GM21717 (cell line): ENCODE data around the gene CHD9NB.

Source experiments
- ATAC-seq: cut with Tn5 transposase; IDR thresholded peaks from one replicate; pipeline ENCODE4 v1.9.1; 2021; ENCODE audit warnings: mild to moderate bottlenecking, moderate library complexity; ENCODE audit not compliant: unreplicated experiment

Gene CHD9NB

DNA sequence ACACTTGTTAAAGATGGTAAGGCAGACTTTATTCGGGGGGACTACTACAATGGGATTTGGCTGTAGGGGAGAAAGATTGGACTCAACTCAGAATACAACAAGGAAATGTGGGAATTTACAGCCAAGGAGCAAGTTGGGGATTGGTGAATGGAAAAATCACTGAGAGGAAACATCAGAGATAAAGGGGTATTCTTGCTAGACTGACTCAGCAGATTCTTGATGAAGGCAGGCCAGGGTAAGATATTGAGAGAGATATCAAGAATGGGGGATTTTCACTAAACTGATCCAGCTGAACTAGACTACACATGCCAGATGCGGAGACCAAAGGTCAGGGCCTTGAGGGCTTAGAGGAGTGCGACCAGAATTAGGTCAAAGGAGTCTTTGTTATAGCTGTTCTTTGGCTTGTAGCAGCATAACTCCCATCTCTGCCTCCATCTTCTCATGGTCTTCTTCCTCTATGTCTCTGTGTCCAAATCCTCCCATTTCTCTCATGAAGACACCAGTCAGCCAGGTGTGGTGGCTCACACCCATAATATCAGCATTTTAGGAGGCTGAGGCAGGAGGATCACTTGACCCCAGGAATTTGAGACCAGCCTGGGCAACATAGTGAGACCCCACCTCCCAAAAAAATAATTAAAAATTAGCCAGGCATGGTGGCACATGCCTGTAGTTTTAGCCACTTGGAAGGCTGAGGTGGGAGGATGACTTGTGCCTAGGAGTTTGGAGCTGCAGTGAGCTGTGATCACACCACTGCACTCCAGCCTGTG, 17.3 kb downstream of the CHD9NB start:
- ATAC-seq, result no peak

DNA sequence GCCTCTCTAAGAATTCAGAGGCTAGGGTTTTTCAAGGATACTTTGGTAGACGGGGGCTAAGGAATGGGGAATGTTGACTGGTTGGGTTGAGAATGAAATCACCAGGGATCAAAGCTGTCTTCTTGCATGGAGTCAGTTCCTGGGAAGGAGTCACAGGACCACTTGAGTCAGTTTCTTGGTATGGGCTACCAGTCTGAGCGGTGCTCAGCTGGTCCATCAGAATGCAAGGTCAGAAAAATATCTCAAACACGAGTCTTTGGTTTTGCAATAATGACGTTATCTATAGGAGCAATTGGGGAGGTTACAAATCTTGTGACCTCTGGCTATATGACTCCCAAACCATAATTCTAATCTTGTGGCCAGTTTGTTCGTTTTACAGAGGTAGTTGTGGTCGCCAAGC, 18.4 kb downstream of the CHD9NB start:
- no peak for ATAC-seq

DNA sequence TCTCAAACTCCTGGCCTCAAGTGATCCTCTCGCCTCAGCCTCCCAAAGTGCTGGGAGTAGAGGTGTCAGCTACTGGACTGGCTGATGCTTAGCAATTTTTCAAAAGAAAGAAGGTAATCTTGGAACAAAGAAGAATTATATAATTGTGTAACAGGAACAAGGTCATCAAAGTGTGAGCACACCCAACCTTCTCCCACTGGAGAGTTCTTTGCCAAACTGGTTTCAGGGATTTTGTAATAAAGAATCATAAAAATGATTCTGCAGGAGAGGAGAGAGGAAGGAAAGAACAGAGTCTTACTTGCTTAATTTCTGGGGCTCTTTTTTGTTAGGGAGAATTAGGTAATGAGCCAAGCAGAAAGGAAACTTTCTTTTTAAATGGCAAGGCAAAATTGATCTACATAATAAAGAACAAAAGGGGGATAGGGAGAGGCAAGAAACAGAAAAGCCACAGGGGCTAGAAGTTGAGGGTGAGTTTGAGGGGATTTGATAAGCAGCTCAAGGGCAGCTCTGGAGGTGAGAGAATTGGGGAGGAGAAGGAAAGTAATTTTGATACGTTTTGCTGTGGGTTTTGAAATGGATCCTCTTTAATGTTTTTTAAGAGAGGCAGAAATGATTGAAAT, 21.3 kb downstream of the CHD9NB start:
- ATAC-seq, result no peak

DNA sequence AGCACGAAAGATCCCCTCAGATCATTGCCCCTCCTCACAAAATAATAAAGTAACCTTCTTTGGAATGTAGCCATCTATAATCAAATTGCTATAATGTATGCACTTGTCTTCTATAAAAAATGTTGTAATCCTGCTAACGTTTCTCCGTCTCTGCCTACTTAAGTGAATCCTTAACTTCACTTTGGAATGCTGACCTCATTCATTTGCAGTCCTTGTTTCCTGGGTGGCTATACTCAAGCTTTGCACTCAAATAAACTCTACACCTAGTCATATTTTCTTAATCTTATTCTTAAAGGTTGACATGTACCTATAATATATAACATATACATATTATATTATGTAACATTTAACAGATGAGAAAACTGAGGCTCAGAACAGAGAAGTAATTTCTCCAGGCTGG, 22.7 kb downstream of the CHD9NB start:
- ATAC-seq, result no peak

DNA sequence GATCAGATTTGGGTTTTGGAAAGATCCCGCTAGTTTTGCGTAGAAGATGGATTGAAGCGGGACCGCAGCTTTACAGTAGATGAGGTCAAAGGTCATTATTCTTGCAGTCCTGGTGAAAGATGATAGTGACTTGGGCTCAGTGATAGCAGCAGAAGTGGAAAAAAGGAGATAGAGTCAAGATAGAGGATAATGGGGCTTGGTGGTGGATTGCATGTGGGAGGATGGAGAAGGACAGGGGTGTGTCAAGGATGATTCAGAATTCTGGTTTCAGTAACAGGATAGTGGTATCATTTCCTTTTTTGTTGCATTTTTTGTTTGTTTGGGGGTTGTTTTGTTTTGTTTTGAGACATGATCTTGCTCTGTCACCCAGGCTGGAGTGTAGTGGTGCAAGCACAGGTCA, 28.7 kb downstream of the CHD9NB start:
- peak; percentile 72 for ATAC-seq

DNA sequence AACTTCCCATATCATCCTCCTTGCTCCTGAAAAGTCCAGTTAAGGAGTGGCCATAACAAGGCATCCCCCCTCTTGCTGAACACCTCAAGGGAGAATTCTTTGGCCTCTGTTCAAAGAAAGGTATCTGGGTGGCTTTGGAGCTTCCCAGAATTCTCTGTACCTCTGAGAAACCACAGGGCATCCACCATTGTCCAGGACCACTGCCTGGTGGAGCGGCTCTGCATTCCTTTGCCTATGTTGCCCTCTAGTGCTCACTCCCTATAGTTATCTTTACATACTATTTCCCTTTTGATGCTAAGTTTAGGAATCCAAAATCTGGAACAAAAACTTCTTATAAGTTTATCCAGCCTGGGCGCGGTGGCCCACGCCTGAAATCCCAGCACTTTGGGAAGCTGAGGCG, 30.3 kb downstream of the CHD9NB start:
- no peak for ATAC-seq

DNA sequence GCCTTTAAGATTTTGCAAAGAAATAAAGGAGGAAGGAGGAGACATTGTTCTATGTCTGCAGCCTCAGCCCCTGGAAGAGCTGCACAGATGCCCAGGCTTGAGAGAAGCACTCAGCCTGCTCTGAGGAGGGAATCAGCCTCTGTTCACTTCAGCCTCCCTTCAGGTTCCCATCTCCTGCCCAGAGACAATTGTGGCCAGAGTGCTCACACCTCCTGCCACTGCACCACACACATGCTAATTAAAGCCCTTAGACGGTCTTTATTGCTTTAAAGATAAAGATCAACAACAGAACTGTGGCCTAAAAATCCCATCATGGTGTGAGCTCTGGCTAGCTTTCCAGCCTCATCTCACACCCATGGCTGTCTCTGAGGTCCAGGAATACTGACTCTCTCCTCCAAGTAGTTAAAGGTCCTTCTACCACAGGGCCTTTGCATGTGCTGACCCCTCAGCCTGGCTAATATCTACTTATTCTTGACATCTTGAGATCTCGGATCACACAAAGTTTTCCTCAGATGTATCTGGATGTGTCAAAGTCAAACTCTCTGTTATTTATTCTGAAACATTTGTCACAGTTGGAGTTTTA, 33.8 kb downstream of the CHD9NB start:
- no peak for ATAC-seq

DNA sequence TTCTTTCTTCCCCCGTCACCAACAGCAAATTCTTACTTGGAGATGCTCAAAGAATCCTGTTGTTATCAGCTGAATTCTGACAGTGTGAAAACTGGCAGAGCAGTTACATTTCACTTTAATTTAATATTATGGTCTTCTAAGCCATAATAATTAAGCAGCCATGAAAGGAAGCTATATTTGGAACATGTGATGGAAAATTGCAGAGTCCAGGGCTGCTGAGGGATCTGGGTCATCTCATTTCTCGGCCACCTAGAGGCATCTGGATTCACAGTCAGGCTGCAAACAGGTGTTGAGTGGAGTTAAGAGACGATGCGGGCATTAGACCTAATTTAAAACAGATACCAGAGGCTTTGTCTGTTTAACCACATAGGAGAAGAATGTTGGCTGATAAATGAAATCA, 38.4 kb downstream of the CHD9NB start:
- no peak for ATAC-seq

DNA sequence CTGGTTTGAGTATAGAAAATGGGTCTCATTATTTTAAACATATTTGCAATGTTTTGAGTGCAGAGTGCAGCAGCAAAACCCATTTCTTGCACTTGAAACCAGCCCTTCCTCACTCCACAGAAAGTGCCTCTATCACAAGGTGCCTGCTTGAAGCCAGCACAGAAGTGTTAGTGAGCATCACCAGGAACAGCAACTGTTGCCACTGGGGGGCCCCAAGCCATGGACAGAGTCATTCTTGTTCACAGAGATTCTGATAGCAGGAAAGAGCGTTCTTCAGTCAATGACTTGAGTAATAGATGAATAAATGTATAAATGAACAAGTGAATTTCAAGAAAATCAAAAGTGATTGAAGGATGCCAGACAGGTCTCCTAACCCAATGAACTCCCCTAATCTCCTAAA, 45.6 kb downstream of the CHD9NB start:
- no peak for ATAC-seq

DNA sequence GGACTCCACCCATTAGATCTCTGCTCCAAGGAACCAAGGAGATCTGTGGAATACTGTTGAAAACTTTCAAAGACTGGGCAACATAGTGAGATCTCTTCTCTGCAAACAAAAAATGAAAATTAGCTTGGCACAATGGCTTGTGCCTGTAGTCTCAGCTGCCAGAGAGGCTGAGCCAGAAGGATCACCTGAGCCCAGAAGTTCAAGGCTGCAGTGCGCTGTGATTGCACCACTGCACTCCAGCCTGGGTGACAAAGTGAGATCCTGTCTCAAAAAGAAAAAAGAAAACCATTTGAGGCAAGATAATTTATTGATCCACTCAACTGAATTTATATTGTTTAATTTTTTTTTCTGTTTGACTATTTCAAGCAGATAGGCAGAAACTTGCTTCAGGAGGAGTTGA, 54.8 kb downstream of the CHD9NB start:
- no peak for ATAC-seq

DNA sequence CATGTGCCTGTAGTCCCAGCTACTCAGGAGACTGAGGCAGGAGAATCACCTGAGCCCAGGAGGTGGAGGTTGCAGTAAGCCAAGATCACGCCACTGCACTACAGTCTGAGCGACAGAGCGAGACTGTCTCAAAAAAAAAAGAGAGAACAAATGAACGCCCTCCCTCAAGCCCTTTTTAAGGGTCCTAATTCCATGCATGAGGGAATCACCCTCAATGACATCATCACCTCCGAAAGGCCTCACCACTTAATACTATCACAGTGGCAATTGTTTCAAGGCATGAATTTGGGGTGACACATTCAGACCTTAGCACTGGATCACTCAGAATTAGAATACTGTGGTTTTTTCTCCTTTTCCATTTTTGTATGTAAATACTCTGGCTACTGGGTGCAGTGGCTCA, 57.8 kb downstream of the CHD9NB start:
- no peak for ATAC-seq

DNA sequence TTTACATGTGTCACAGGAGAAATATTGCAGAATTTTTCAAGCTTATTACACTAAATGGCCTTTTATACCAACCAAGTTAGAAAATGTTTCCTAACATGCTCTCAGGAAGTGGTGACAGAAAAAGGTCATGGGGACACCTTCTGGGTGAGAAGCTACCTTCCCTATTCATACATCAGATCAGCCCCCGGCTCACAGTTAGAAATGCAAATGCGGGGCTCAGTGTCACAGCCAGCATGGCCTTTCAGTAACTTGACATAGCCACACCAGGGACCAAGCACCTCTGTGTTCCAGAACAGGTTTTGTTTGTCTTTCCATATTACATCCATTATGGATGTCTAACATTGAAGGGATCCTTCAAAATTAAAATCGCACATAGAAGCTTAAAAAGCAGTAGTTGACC, 59.5 kb downstream of the CHD9NB start:
- ATAC-seq, result no peak

DNA sequence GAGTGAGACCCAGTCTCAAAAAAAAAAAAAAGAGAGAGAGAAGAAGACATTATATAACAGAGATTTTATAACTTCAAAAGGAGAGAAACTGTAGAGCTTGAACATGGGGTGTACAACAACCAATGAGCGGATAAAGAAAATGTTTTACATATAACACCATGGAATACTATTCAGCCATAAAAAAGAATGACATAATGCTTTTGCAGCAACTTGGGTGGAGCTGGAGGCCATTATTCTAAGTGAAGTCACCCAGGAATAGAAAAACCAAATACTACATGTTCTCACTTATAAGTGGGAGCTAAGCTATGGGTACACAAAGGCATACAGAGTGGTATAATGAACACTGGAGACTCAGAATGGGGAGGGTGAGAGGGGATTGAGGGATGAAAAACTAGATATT, 61.1 kb downstream of the CHD9NB start:
- no peak for ATAC-seq
